ENCODE measurements around the gene YJU2. TPM values are rescaled to one million over a fixed set of nuclear protein-coding genes. Genes with fewer than 3 reads are reported as not detected.

YJU2 gene
- total and polyA plus RNA-seq, 2 of the 8 experiments (the other 6 are each of a cell fraction or from before 2014, with no cell fraction given) = 26.8 to 27.7 TPM

GRCh38 chr19:4233282-4233853 lies 13.5 kb upstream of the YJU2 start (continued):
- TF ChIP-seq HDAC2 (IDR thresholded peaks at IDR 0.05; ENCODE audit: borderline replicate concordance in 1 of 2, low read depth in 2 of 2, low read length in 2 of 2) (peak in 1 of 2 experiments; percentile 100; a peak in 2 of 4 replicates), CREB1 (IDR thresholded peaks at IDR 0.05) (0 out of 2 replicates have a peak, but pooled peaks have one; percentile 41), PHF8 (conservative IDR thresholded peaks at IDR 0.05; ENCODE audit: low read depth, low read length) (no peak), GABPA (IDR thresholded peaks at IDR 0.05; ENCODE audit: borderline replicate concordance, insufficient read depth, low read length) (peak; percentile 59; the same call in 1 of the 2 replicates), RBBP5 (IDR thresholded peaks at IDR 0.05; ENCODE audit: borderline replicate concordance, low read depth, low read length) (no peak)
